Measurements from ENCODE around the gene CCDC63.

- TF ChIP-seq EP300 (IDR thresholded peaks at IDR 0.05; ENCODE audit: borderline replicate concordance): no peak
- TF ChIP-seq REST (IDR thresholded peaks at IDR 0.05; ENCODE audit: low read depth): no peak
- TF ChIP-seq EGR1 (IDR thresholded peaks at IDR 0.05): no peak
- no peak for TF ChIP-seq FOXM1 (IDR thresholded peaks at IDR 0.05; ENCODE audit: borderline replicate concordance, low read depth)
- TF ChIP-seq ZBTB7A (IDR thresholded peaks at IDR 0.05; ENCODE audit: low read depth): no peak
- TF ChIP-seq TCF12 (IDR thresholded peaks at IDR 0.05; ENCODE audit: low read depth): no peak
- TF ChIP-seq CEBPB (IDR thresholded peaks at IDR 0.05): no peak
- no peak for TF ChIP-seq RAD21 (IDR thresholded peaks at IDR 0.05; ENCODE audit: low read depth)
- no peak for TF ChIP-seq YY1 (IDR thresholded peaks at IDR 0.05; ENCODE audit: low read depth)
- TF ChIP-seq MAX (IDR thresholded peaks at IDR 0.05): no peak
- no peak for TF ChIP-seq USF1 (IDR thresholded peaks at IDR 0.05)
- no peak for TF ChIP-seq TEAD4 (IDR thresholded peaks at IDR 0.05)
- no peak for TF ChIP-seq CREB1 (IDR thresholded peaks at IDR 0.05; ENCODE audit: low read depth)
Measured at GRCh38 chr12:110923192-110923591, 76.4 kb downstream of the CCDC63 start.

All from Ishikawa (cell line).